RWPE2 (cell line): ENCODE measurements around the gene MIPEP.

Experiments used
- ATAC-seq: fragments of 200-7000 bp; cut with Tn5 transposase; 3 replicates; pipeline ENCODE4 v1.9.1; 2021; ENCODE audit warnings: low read depth
- DNase-seq: peaks from one replicate; pipeline ENCODE4 v3.0.0-alpha.2; 2020; ENCODE audit warnings: low spot score
- H3K27ac ChIP-seq: fragments of 450-650 bp; 2 replicates; pipeline ENCODE4 v1.5.1; 2017; ENCODE audit warnings: mild to moderate bottlenecking; ENCODE audit not compliant: poor library complexity, severe bottlenecking
- H3K27me3 ChIP-seq: fragments of 250-450 bp; sonication (Bioruptor Pico); 2 replicates; pipeline ENCODE4 v1.5.1; 2021; ENCODE audit warnings: mild to moderate bottlenecking, moderate library complexity; ENCODE audit not compliant: insufficient read depth, poor library complexity, severe bottlenecking
- H3K36me3 ChIP-seq: fragments of 250-450 bp; sonication (Bioruptor Pico); 2 replicates; pipeline ENCODE4 v1.5.1; 2020; ENCODE audit warnings: low read depth, mild to moderate bottlenecking, moderate library complexity
- H3K4me1 ChIP-seq: fragments of 250-450 bp; sonication (Bioruptor Pico); 2 replicates; pipeline ENCODE4 v1.5.1; 2021; ENCODE audit warnings: mild to moderate bottlenecking, moderate library complexity; ENCODE audit not compliant: insufficient read depth, poor library complexity, severe bottlenecking
- H3K4me3 ChIP-seq: fragments of 250-450 bp; sonication (Bioruptor Pico); 2 replicates; pipeline ENCODE4 v1.5.1; 2021; ENCODE audit warnings: mild to moderate bottlenecking, moderate library complexity; ENCODE audit not compliant: severe bottlenecking
- H3K9me3 ChIP-seq: fragments of 250-450 bp; sonication (Bioruptor Pico); 2 replicates; pipeline ENCODE4 v1.5.1; 2021; ENCODE audit warnings: mild to moderate bottlenecking, moderate library complexity; ENCODE audit not compliant: severe bottlenecking
- TF ChIP-seq, protein P1 (sequence below): fragments of 450-650 bp; IDR thresholded peaks from one replicate; pipeline ENCODE4 v1.5.1; 2017; ENCODE audit warnings: mild to moderate bottlenecking, moderate library complexity; ENCODE audit not compliant: poor library complexity, severe bottlenecking

The MIPEP gene

DNA sequence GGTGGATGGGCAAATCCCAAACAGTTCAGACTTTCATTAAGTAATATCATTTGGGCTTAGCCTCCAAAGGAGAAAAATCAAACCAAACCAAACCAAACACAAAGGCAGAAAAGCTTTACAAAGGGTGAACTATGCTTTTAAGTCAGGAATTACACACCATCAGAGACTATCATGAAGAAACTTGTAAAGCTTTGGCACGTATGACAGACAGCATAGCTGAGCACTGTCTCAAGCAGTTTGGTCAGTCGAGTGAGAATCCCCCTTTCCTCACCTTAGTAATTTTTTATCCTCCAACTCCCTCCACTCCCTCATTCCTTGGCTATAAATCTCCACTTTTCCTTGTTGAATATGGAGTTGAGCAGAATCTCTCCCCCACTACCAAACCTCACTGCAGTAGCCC lies 72.1 kb downstream of the MIPEP start:
- no peaks in the 10 kb centered on the region for H3K36me3 ChIP-seq
- no peaks in the 10 kb centered on the region for H3K27me3 ChIP-seq
- H3K4me3 ChIP-seq, result no peak overlapping the region
- no peak overlapping the region for H3K27ac ChIP-seq
- ATAC-seq (no peak), DNase-seq (no peak)
- no peaks in the 10 kb centered on the region for H3K9me3 ChIP-seq
- H3K4me1 ChIP-seq, result no peaks in the 10 kb centered on the region
- TF ChIP-seq, protein P1, sequence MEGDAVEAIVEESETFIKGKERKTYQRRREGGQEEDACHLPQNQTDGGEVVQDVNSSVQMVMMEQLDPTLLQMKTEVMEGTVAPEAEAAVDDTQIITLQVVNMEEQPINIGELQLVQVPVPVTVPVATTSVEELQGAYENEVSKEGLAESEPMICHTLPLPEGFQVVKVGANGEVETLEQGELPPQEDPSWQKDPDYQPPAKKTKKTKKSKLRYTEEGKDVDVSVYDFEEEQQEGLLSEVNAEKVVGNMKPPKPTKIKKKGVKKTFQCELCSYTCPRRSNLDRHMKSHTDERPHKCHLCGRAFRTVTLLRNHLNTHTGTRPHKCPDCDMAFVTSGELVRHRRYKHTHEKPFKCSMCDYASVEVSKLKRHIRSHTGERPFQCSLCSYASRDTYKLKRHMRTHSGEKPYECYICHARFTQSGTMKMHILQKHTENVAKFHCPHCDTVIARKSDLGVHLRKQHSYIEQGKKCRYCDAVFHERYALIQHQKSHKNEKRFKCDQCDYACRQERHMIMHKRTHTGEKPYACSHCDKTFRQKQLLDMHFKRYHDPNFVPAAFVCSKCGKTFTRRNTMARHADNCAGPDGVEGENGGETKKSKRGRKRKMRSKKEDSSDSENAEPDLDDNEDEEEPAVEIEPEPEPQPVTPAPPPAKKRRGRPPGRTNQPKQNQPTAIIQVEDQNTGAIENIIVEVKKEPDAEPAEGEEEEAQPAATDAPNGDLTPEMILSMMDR, result no peak

DNA sequence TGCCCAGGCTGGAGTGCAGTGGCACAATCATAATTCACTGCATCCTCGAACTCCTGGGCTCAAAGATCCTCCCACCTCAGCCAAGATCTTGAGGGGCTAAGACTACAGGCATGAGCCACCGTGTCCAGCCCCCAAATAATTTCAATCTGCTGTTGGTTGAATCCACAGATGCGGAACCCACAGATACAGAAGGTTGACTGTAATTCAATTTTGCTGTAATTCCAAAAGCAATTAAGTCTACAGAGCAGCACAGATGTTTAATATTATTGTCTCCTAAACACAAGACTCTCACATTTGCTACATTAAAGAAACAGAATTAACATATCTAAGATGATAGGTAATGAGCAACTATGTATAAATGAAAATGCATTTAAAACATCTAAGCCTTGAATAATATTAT lies 75.6 kb downstream of the MIPEP start:
- no peak for ATAC-seq
- H3K27ac ChIP-seq, result no peak overlapping the region
- H3K36me3 ChIP-seq, result 0 out of 2 replicates have a peak, but pooled peaks cover 3% of the 10 kb centered on the region
- TF ChIP-seq, protein P1, result no peak
- H3K4me1 ChIP-seq, result no peaks in the 10 kb centered on the region
- no peak overlapping the region for H3K4me3 ChIP-seq
- no peak for DNase-seq
- H3K27me3 ChIP-seq, result no peaks in the 10 kb centered on the region
- H3K9me3 ChIP-seq, result no peaks in the 10 kb centered on the region

DNA sequence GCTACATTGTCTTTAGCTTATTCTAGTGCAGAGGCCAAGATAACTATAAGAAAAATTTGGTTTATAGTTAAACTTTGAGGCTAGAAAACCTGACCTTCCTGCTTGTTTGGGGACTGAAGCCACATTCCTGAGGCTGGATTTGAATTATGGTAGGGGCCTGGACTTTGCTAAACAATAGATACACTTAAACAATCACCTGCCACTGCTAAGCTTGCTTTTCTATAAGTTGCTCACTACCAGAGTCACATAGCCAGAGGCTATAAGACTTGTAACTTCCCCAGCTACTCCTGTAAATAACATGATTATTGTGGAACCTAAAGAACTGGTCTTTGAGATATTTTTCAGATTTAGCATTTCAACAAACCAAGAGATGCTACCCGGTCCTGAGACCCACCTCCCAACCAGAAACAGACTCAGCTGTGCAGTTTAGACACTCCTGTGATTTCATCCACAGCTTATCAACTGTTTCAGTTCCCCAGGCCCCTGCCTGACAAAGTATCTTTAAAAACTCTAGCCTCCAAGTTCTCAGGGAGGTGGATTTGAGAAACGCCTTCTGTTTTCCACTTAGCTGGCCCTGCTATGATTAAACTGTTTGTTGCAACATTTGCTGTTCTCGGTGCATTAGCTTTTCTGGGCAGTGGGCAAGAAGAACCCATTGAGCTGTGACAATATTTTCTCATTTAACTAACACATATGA lies 77.7 kb downstream of the MIPEP start:
- no peak for ATAC-seq
- TF ChIP-seq, protein P1, result no peak

DNA sequence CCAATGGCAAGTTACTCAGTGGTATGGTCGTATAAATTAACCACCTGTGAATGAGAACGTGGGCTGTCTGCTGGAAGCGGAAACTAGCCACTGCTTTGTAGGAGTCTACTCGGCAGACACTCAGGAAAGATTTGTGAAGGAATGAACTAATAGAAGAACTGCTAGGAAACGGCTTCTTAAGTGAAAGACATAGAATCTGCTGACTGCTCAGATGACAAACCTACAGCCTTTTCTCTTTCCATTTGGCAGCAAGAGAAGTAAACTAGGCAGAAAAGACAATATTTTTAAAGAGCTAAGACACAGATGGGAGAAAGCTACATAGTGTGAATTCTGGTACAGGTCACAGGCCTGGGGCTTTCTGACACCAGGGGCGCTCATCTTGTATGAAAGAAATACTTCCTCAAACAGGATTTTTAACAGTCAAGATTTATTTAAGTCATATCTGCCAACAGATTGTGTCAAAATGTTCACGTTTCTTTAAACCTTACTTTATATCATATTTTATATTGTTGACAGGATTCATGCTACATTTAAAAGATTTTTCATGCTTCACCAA lies 78.4 kb downstream of the MIPEP start:
- TF ChIP-seq, protein P1, result no peak
- H3K36me3 ChIP-seq, result 0 out of 2 replicates have a peak, but pooled peaks cover 4% of the 10 kb centered on the region
- no peaks in the 10 kb centered on the region for H3K4me1 ChIP-seq
- no peak overlapping the region for H3K27ac ChIP-seq
- no peaks in the 10 kb centered on the region for H3K9me3 ChIP-seq
- DNase-seq (no peak), ATAC-seq (no peak)
- no peak overlapping the region for H3K4me3 ChIP-seq
- H3K27me3 ChIP-seq, result no peaks in the 10 kb centered on the region

More for the DNA sequence above, 77.7 kb downstream of the MIPEP start:
- H3K27ac ChIP-seq, result no peak overlapping the region
- H3K36me3 ChIP-seq, result 0 out of 2 replicates have a peak, but pooled peaks cover 4% of the 10 kb centered on the region
- no peak for DNase-seq
- H3K27me3 ChIP-seq, result no peaks in the 10 kb centered on the region
- H3K4me3 ChIP-seq, result no peak overlapping the region
- H3K4me1 ChIP-seq, result no peaks in the 10 kb centered on the region
- H3K9me3 ChIP-seq, result no peaks in the 10 kb centered on the region

DNA sequence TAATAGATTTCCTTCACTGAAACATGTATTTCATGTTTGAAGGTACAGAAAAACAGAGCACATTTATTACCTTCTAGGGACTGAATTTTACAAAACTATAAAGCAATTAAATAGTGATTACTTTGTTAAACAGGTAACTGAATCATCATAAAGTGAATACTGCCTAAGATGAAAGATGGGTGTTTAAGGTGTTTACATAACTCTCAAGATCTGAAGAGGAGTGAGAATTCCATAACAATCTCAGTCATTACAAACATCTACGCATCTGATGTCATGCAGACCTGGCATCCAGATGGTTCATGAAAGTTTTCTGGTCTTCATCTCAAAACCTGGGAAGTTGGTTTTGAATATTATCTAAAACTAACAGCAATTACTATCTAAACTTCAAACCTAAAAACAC lies 80.4 kb downstream of the MIPEP start:
- TF ChIP-seq, protein P1, result no peak
- Histone ChIP-seq H3K4me3 (no peak overlapping the region), H3K4me1 (no peaks in the 10 kb centered on the region), H3K36me3 (0 out of 2 replicates have a peak, but pooled peaks cover 4% of the 10 kb centered on the region), H3K9me3 (no peaks in the 10 kb centered on the region), H3K27me3 (no peaks in the 10 kb centered on the region), H3K27ac (no peak overlapping the region)
- ATAC-seq (no peak), DNase-seq (no peak)
